CD8-positive, alpha-beta memory T cell (primary cell): ENCODE results near the gene MAP2. TPM values are rescaled to one million over a fixed set of nuclear protein-coding genes. Genes with fewer than 3 reads are reported as not detected.

Source experiments
- CTCF ChIA-PET: fragments of 350-600 bp; sonication (Branson Sonifier 250); formaldehyde crosslinking; loops from one replicate; lab custom pipeline; 2021; ENCODE audit warnings: antibody characterized with exemption; lab: Charles Lee
- POLR2A ChIA-PET: fragments of 350-600 bp; sonication (Branson Sonifier 250); formaldehyde crosslinking; loops from one replicate; lab custom pipeline; 2021; ENCODE audit warnings: antibody characterized with exemption; lab: Charles Lee
- DNase-seq, 5 donors: peaks; one replicate each; pipeline versions ENCODE4 v3.0.0 to v3.0.0-alpha.2; 2020 to 2022; ENCODE audit warnings: mixed read lengths in 1 of 5
- H3K27ac ChIP-seq: one replicate; pipeline ENCODE4 v1.7.0; 2013; ENCODE audit warnings: low read depth, mild to moderate bottlenecking, low read length, moderate library complexity
- H3K27me3 ChIP-seq: 2 replicates; pipeline ENCODE4 v1.7.0; 2013; ENCODE audit warnings: low read length, mild to moderate bottlenecking; ENCODE audit not compliant: insufficient read depth, poor library complexity, severe bottlenecking
- H3K36me3 ChIP-seq: 2 replicates; pipeline ENCODE4 v1.7.0; 2013; ENCODE audit warnings: mild to moderate bottlenecking, low read length, moderate library complexity; ENCODE audit not compliant: insufficient read depth
- H3K4me1 ChIP-seq: 2 replicates; pipeline ENCODE4 v1.7.0; 2013; ENCODE audit warnings: mild to moderate bottlenecking, low read length, moderate library complexity; ENCODE audit not compliant: insufficient read depth
- H3K4me3 ChIP-seq: 2 replicates; pipeline ENCODE4 v1.7.0; 2013; ENCODE audit warnings: mild to moderate bottlenecking, low read length
- H3K9me3 ChIP-seq: 2 replicates; pipeline ENCODE4 v1.7.0; 2013; ENCODE audit warnings: mild to moderate bottlenecking, low read length
- H3K27ac Mint-ChIP-seq, 8 donors: one replicate each; pipeline ENCODE4 v1.8.0; 2020 to 2021; ENCODE audit warnings: mixed read lengths in 8 of 8, mild to moderate bottlenecking in 6 of 8, inconsistent platforms in 3 of 8, moderate library complexity in 3 of 8
- H3K27me3 Mint-ChIP-seq, 2 donors: one replicate each; pipeline ENCODE4 v1.8.0; 2020 to 2021; ENCODE audit warnings: mixed read lengths in 2 of 2, mild to moderate bottlenecking in 1 of 2, moderate library complexity in 1 of 2
- H3K36me3 Mint-ChIP-seq, 3 donors: one replicate each; pipeline ENCODE4 v1.8.0; 2020 to 2021; ENCODE audit warnings: mixed read lengths in 3 of 3, inconsistent platforms in 1 of 3, mild to moderate bottlenecking in 1 of 3
- H3K4me1 Mint-ChIP-seq, 3 donors: one replicate each; pipeline ENCODE4 v1.8.0; 2020 to 2021; ENCODE audit warnings: mixed read lengths in 3 of 3, inconsistent platforms in 1 of 3, mild to moderate bottlenecking in 1 of 3
- H3K4me3 Mint-ChIP-seq, 7 donors: one replicate each; pipeline ENCODE4 v1.8.0; 2020 to 2021; ENCODE audit warnings: mixed read lengths in 7 of 7, mild to moderate bottlenecking in 6 of 7, moderate library complexity in 4 of 7, inconsistent platforms in 2 of 7
- H3K9me3 Mint-ChIP-seq, 5 donors: one replicate each; pipeline ENCODE4 v1.8.0; 2020 to 2022; ENCODE audit warnings: mixed read lengths in 5 of 5, mild to moderate bottlenecking in 3 of 5, moderate library complexity in 2 of 5, inconsistent platforms in 1 of 5
- polyA plus RNA-seq: library from polyadenylated mRNA; unstranded; fragments of 300-500 nt; fragmentation: Illumina TruSeq; gene quantifications from one replicate; pipeline ENCODE4 v1.2.3, GENCODE V29; 2021
- total RNA-seq, 2 experiments: library from RNA; stranded (reverse); gene quantifications; one replicate each; pipeline ENCODE4 v1.2.3, GENCODE V29; 2021

The MAP2 gene
- total and polyA plus RNA-seq, 3 experiments from 2014 or later = 0.08 TPM; not detected in 2

GRCh38 chr2:209613649-209614305 lies 189.9 kb downstream of the MAP2 start:
- CTCF ChIA-PET = no interaction called here
- Mint-ChIP-seq H3K36me3 (no peaks in the 10 kb centered on the region), H3K9me3 (peaks cover 0 to 8% (median 2%) of the 10 kb centered on the region in 5 donors)

GRCh38 chr2:209614690-209615369 lies 191.0 kb downstream of the MAP2 start:
- H3K27me3 Mint-ChIP-seq = no peaks in the 10 kb centered on the region
- Histone ChIP-seq H3K9me3 (no peaks in the 10 kb centered on the region), H3K36me3 (no peaks in the 10 kb centered on the region), H3K4me3 (no peak overlapping the region), H3K27ac (no peak overlapping the region), H3K4me1 (no peaks in the 10 kb centered on the region), H3K27me3 (no peaks in the 10 kb centered on the region)
- H3K4me1 Mint-ChIP-seq = no peaks in the 10 kb centered on the region
- H3K9me3 Mint-ChIP-seq = peaks cover 0 to 7% (median 2%) of the 10 kb centered on the region in 5 donors
- H3K36me3 Mint-ChIP-seq = no peaks in the 10 kb centered on the region
- POLR2A ChIA-PET = no interaction called here
- DNase-seq = no peak
- H3K27ac Mint-ChIP-seq = no peak overlapping the region
- H3K4me3 Mint-ChIP-seq = no peak overlapping the region
- CTCF ChIA-PET = no interaction called here

More at GRCh38 chr2:209613649-209614305, 189.9 kb downstream of the MAP2 start:
- Histone ChIP-seq H3K27me3 (no peaks in the 10 kb centered on the region), H3K27ac (no peak overlapping the region), H3K4me1 (no peaks in the 10 kb centered on the region), H3K4me3 (no peak overlapping the region), H3K9me3 (no peaks in the 10 kb centered on the region), H3K36me3 (no peaks in the 10 kb centered on the region)
- H3K4me3 Mint-ChIP-seq = no peak overlapping the region
- POLR2A ChIA-PET = no interaction called here
- H3K27me3 Mint-ChIP-seq = no peaks in the 10 kb centered on the region
- no peaks in the 10 kb centered on the region for H3K4me1 Mint-ChIP-seq
- H3K27ac Mint-ChIP-seq = no peak overlapping the region
- no peak for DNase-seq

- no peak overlapping the region for H3K4me3 Mint-ChIP-seq
- Histone ChIP-seq H3K4me3 (no peak overlapping the region), H3K9me3 (no peaks in the 10 kb centered on the region), H3K27me3 (no peaks in the 10 kb centered on the region), H3K27ac (no peak overlapping the region), H3K36me3 (no peaks in the 10 kb centered on the region), H3K4me1 (no peaks in the 10 kb centered on the region)
- ChIA-PET CTCF (interaction anchor here (0.6 kb wide), 1 partner anchor 60 kb away, joined by 3 read pairs; no protein-coding TSS in a partner anchor), POLR2A (no interaction called here)
- DNase-seq = no peak
- H3K27me3 Mint-ChIP-seq = no peaks in the 10 kb centered on the region
- H3K4me1 Mint-ChIP-seq = no peaks in the 10 kb centered on the region
- H3K36me3 Mint-ChIP-seq = no peaks in the 10 kb centered on the region
- H3K27ac Mint-ChIP-seq = no peak overlapping the region
- H3K9me3 Mint-ChIP-seq = peaks cover 0 to 4% (median 0%) of the 10 kb centered on the region in 5 donors
Observed at GRCh38 chr2:209619782-209620181, 195.9 kb downstream of the MAP2 start.

- Mint-ChIP-seq H3K4me3 (no peak overlapping the region), H3K36me3 (no peaks in the 10 kb centered on the region), H3K27ac (no peak overlapping the region), H3K9me3 (no peaks in the 10 kb centered on the region), H3K27me3 (peaks cover 0 to 2% of the 10 kb centered on the region in 2 donors), H3K4me1 (no peaks in the 10 kb centered on the region)
- ChIA-PET POLR2A (no interaction called here), CTCF (no interaction called here)
- Histone ChIP-seq H3K27me3 (no peaks in the 10 kb centered on the region), H3K4me1 (no peaks in the 10 kb centered on the region), H3K36me3 (no peaks in the 10 kb centered on the region), H3K27ac (no peak overlapping the region), H3K9me3 (no peaks in the 10 kb centered on the region), H3K4me3 (no peak overlapping the region)
- DNase-seq = no peak
Observed at GRCh38 chr2:209624192-209624938, 200.5 kb downstream of the MAP2 start.

- no peak overlapping the region for H3K4me3 Mint-ChIP-seq
- no peaks in the 10 kb centered on the region for H3K9me3 Mint-ChIP-seq
- H3K4me1 Mint-ChIP-seq = no peaks in the 10 kb centered on the region
- no peaks in the 10 kb centered on the region for H3K9me3 ChIP-seq
- H3K27ac Mint-ChIP-seq = no peak overlapping the region
- CTCF ChIA-PET = no interaction called here
- POLR2A ChIA-PET = no interaction called here
- no peaks in the 10 kb centered on the region for H3K4me1 ChIP-seq
- peaks cover 0 to 5% of the 10 kb centered on the region in 2 donors for H3K27me3 Mint-ChIP-seq
- no peak overlapping the region for H3K4me3 ChIP-seq
- no peak overlapping the region for H3K27ac ChIP-seq
- H3K36me3 ChIP-seq = no peaks in the 10 kb centered on the region
- H3K36me3 Mint-ChIP-seq = no peaks in the 10 kb centered on the region
- no peaks in the 10 kb centered on the region for H3K27me3 ChIP-seq
- DNase-seq = no peak
Observed at GRCh38 chr2:209629597-209629996, 205.8 kb downstream of the MAP2 start.

- H3K27ac Mint-ChIP-seq = no peak overlapping the region
- ChIA-PET POLR2A (no interaction called here), CTCF (no interaction called here)
- Histone ChIP-seq H3K4me1 (no peaks in the 10 kb centered on the region), H3K27ac (no peak overlapping the region), H3K36me3 (no peaks in the 10 kb centered on the region), H3K27me3 (no peaks in the 10 kb centered on the region), H3K4me3 (no peak overlapping the region), H3K9me3 (no peaks in the 10 kb centered on the region)
- peaks cover 0 to 5% of the 10 kb centered on the region in 2 donors for H3K27me3 Mint-ChIP-seq
- no peaks in the 10 kb centered on the region for H3K4me1 Mint-ChIP-seq
- no peaks in the 10 kb centered on the region for H3K36me3 Mint-ChIP-seq
- no peak overlapping the region for H3K4me3 Mint-ChIP-seq
- peaks cover 0 to 2% (median 0%) of the 10 kb centered on the region in 5 donors for H3K9me3 Mint-ChIP-seq
- no peak for DNase-seq
Observed at GRCh38 chr2:209633911-209634310, 210.1 kb downstream of the MAP2 start.

- DNase-seq = no peak
- H3K36me3 Mint-ChIP-seq = no peaks in the 10 kb centered on the region
- no peak overlapping the region for H3K4me3 Mint-ChIP-seq
- Histone ChIP-seq H3K36me3 (no peaks in the 10 kb centered on the region), H3K27me3 (no peaks in the 10 kb centered on the region), H3K4me1 (no peaks in the 10 kb centered on the region), H3K9me3 (no peaks in the 10 kb centered on the region), H3K4me3 (no peak overlapping the region), H3K27ac (no peak overlapping the region)
- CTCF ChIA-PET = no interaction called here
- no peaks in the 10 kb centered on the region for H3K4me1 Mint-ChIP-seq
- peaks cover 0 to 3% of the 10 kb centered on the region in 2 donors for H3K27me3 Mint-ChIP-seq
- H3K27ac Mint-ChIP-seq = no peak overlapping the region
- POLR2A ChIA-PET = no interaction called here
- H3K9me3 Mint-ChIP-seq = peaks cover 0 to 2% (median 0%) of the 10 kb centered on the region in 5 donors
Observed at GRCh38 chr2:209636076-209636475, 212.2 kb downstream of the MAP2 start.

- no peaks in the 10 kb centered on the region for H3K9me3 ChIP-seq
- H3K4me1 Mint-ChIP-seq = no peaks in the 10 kb centered on the region
- no peak overlapping the region for H3K4me3 Mint-ChIP-seq
- no peaks in the 10 kb centered on the region for H3K27me3 ChIP-seq
- ChIA-PET CTCF (no interaction called here), POLR2A (no interaction called here)
- no peak overlapping the region for H3K27ac ChIP-seq
- no peak overlapping the region for H3K4me3 ChIP-seq
- H3K36me3 Mint-ChIP-seq = no peaks in the 10 kb centered on the region
- DNase-seq = no peak
- no peak overlapping the region for H3K27ac Mint-ChIP-seq
- no peaks in the 10 kb centered on the region for H3K36me3 ChIP-seq
- peaks cover 0 to 2% (median 0%) of the 10 kb centered on the region in 5 donors for H3K9me3 Mint-ChIP-seq
- no peaks in the 10 kb centered on the region for H3K27me3 Mint-ChIP-seq
- no peaks in the 10 kb centered on the region for H3K4me1 ChIP-seq
Observed at GRCh38 chr2:209637293-209637692, 213.4 kb downstream of the MAP2 start.
